Hypothalamus (tissue), 51 donors: ENCODE data around the gene GRIA1.

ENCODE experiments used
- DNase-seq, 51 donors: peaks; one replicate each; lab custom pipeline; 2025; lab: John Stamatoyannopoulos, UW

GRIA1 gene

GRCh38 chr5:153601377-153601776 is 110.9 kb downstream of the GRIA1 start:
- no peak for DNase-seq

- no peak for DNase-seq
Observed at GRCh38 chr5:153605386-153605785, 114.9 kb downstream of the GRIA1 start.

GRCh38 chr5:153610009-153610408 is 119.5 kb downstream of the GRIA1 start:
- no peak for DNase-seq

- DNase-seq = no peak
Observed at GRCh38 chr5:153610811-153611210, 120.3 kb downstream of the GRIA1 start.

GRCh38 chr5:153613144-153613543 is 122.7 kb downstream of the GRIA1 start:
- DNase-seq = no peak

GRCh38 chr5:153613672-153614071 is 123.2 kb downstream of the GRIA1 start:
- no peak for DNase-seq

GRCh38 chr5:153617190-153617589 is 126.7 kb downstream of the GRIA1 start:
- no peak for DNase-seq

GRCh38 chr5:153618307-153618706 is 127.8 kb downstream of the GRIA1 start:
- DNase-seq = no peak

GRCh38 chr5:153618867-153619266 is 128.4 kb downstream of the GRIA1 start:
- no peak for DNase-seq

- no peak for DNase-seq
Observed at GRCh38 chr5:153619771-153620170, 129.3 kb downstream of the GRIA1 start.

- DNase-seq = no peak
Observed at GRCh38 chr5:153623124-153623523, 132.7 kb downstream of the GRIA1 start.

GRCh38 chr5:153623751-153624450 is 133.4 kb downstream of the GRIA1 start:
- DNase-seq = no peak

GRCh38 chr5:153624451-153624765 is 133.9 kb downstream of the GRIA1 start:
- DNase-seq = no peak

GRCh38 chr5:153625826-153626354 is 135.4 kb downstream of the GRIA1 start:
- no peak for DNase-seq

GRCh38 chr5:153626836-153627235 is 136.4 kb downstream of the GRIA1 start:
- no peak for DNase-seq

GRCh38 chr5:153629027-153629895 is 138.8 kb downstream of the GRIA1 start:
- peak in 27 of 51 donors; percentile 1 to 72 (median 13) for DNase-seq

GRCh38 chr5:153630546-153630945 is 140.1 kb downstream of the GRIA1 start:
- no peak for DNase-seq

- DNase-seq = no peak
Observed at GRCh38 chr5:153632748-153633290, 142.3 kb downstream of the GRIA1 start.

GRCh38 chr5:153636670-153637451 is 146.4 kb downstream of the GRIA1 start:
- no peak for DNase-seq

- no peak for DNase-seq
Observed at GRCh38 chr5:153640293-153640692, 149.8 kb downstream of the GRIA1 start.

GRCh38 chr5:153641183-153641688 is 150.8 kb downstream of the GRIA1 start:
- DNase-seq = no peak
